Subcutaneous adipose tissue (tissue), 4 donors: ENCODE measurements around the gene DCTD. TPM values are rescaled to one million over a fixed set of nuclear protein-coding genes. Genes with fewer than 3 reads are reported as not detected.

Experiments
- CTCF ChIP-seq: fragments of 450-650 bp; IDR thresholded peaks from one replicate; pipeline ENCODE4 v1.5.1; 2016; ENCODE audit warnings: low read depth, mild to moderate bottlenecking, control low read depth, antibody characterized with exemption, moderate library complexity
- total RNA-seq, 4 donors: library from RNA; depleted of rRNA; stranded (reverse); fragments of >200 nt; gene quantifications; one replicate each; pipeline ENCODE4 v1.1.0, GENCODE V29; 2016

DCTD gene
- total RNA-seq, 4 donors from 2014 or later: 50.1 to 64.4 (median 63.2) TPM

- TF ChIP-seq CTCF: no peak
Measured at GRCh38 chr4:182908124-182908523, 9.1 kb downstream of the DCTD start.

GRCh38 chr4:182907396-182907795 lies 9.8 kb downstream of the DCTD start:
- no peak for TF ChIP-seq CTCF

GRCh38 chr4:182906786-182907185 lies 10.4 kb downstream of the DCTD start:
- no peak for TF ChIP-seq CTCF

- no peak for TF ChIP-seq CTCF
Measured at GRCh38 chr4:182905038-182905437, 12.1 kb downstream of the DCTD start.

GRCh38 chr4:182904211-182904761 lies 12.9 kb downstream of the DCTD start:
- no peak for TF ChIP-seq CTCF

GRCh38 chr4:182903013-182903412 lies 14.2 kb downstream of the DCTD start:
- TF ChIP-seq CTCF: no peak

- TF ChIP-seq CTCF: no peak
Measured at GRCh38 chr4:182901337-182901736, 15.8 kb downstream of the DCTD start.
